Measurements from ENCODE around the gene IL13RA1. TPM values are rescaled to one million over a fixed set of nuclear protein-coding genes. Genes with fewer than 3 reads are reported as not detected.
"Not testable (repeated sequence)": the region's sequence is repeated elsewhere in the genome, so short reads cannot be mapped to it uniquely, and the experiment has no call there.

Gene IL13RA1
- total RNA-seq, 1 experiment from 2014 or later = 7.2 TPM

- no peak for DNase-seq (ENCODE audit: low spot score)
- intact Hi-C loops (cut with micrococcal nuclease; ENCODE audit: unreplicated experiment) = no loop called here
These were observed 3.3 kb downstream of the IL13RA1 start for GRCh38 chrX:118730500-118731247.

GRCh38 chrX:118732551-118732950, 5.1 kb downstream of the IL13RA1 start:
- H3K27ac ChIP-seq (ENCODE audit: low read depth, low read length, poor library complexity, severe bottlenecking); H3K9me3 ChIP-seq (ENCODE audit: low read depth, low read length, poor library complexity, severe bottlenecking); H3K27me3 ChIP-seq (replicated peaks; ENCODE audit: insufficient read depth, low read depth, low read length, poor library complexity); POLR2A ChIA-PET (ENCODE audit: low non-redundant PET); H3K36me3 ChIP-seq (ENCODE audit: insufficient read depth, low read length, poor library complexity, severe bottlenecking); H3K4me3 ChIP-seq (ENCODE audit: low read depth, low read length, poor library complexity, severe bottlenecking); intact Hi-C loops (cut with micrococcal nuclease; ENCODE audit: unreplicated experiment); CTCF ChIA-PET; H3K4me1 ChIP-seq (ENCODE audit: insufficient read depth, low read length, poor library complexity, severe bottlenecking); DNase-seq (ENCODE audit: low spot score); BruUV-seq (replicated peaks): not testable (repeated sequence)

More at GRCh38 chrX:118730500-118731247, 3.3 kb downstream of the IL13RA1 start:
- Histone ChIP-seq H3K36me3 (ENCODE audit: insufficient read depth, low read length, poor library complexity, severe bottlenecking) (no peaks in the 10 kb centered on the region), H3K27ac (ENCODE audit: low read depth, low read length, poor library complexity, severe bottlenecking) (no peak overlapping the region), H3K4me3 (ENCODE audit: low read depth, low read length, poor library complexity, severe bottlenecking) (no peak overlapping the region), H3K27me3 (replicated peaks; ENCODE audit: insufficient read depth, low read depth, low read length, poor library complexity) (no peaks in the 10 kb centered on the region), H3K9me3 (ENCODE audit: low read depth, low read length, poor library complexity, severe bottlenecking) (no peaks in the 10 kb centered on the region), H3K4me1 (ENCODE audit: insufficient read depth, low read length, poor library complexity, severe bottlenecking) (no peaks in the 10 kb centered on the region)
- TF ChIP-seq CTCF (conservative IDR thresholded peaks at IDR 0.05; ENCODE audit: low read depth, low read length) (no peak), EZH2 (IDR thresholded peaks at IDR 0.05; ENCODE audit: borderline replicate concordance, low read depth, low read length, poor library complexity, severe bottlenecking) (no peak)
- POLR2A ChIA-PET (ENCODE audit: low non-redundant PET) = no interaction called here
- no TSS peak for BruUV-seq (replicated peaks)
- CTCF ChIA-PET = interaction anchor here (1.0 kb wide), 1 partner anchor 15 kb away, joined by 3 read pairs; no protein-coding TSS in a partner anchor

- no peak overlapping the region for H3K4me3 ChIP-seq (ENCODE audit: low read depth, low read length, poor library complexity, severe bottlenecking)
- POLR2A ChIA-PET (ENCODE audit: low non-redundant PET) = no interaction called here
- no TSS peak for BruUV-seq (replicated peaks)
- TF ChIP-seq CTCF (conservative IDR thresholded peaks at IDR 0.05; ENCODE audit: low read depth, low read length) = no peak
- no peak for TF ChIP-seq EZH2 (IDR thresholded peaks at IDR 0.05; ENCODE audit: borderline replicate concordance, low read depth, low read length, poor library complexity, severe bottlenecking)
- H3K4me1 ChIP-seq (ENCODE audit: insufficient read depth, low read length, poor library complexity, severe bottlenecking) = no peaks in the 10 kb centered on the region
- intact Hi-C loops (cut with micrococcal nuclease; ENCODE audit: unreplicated experiment) = no loop called here
- H3K27ac ChIP-seq (ENCODE audit: low read depth, low read length, poor library complexity, severe bottlenecking) = no peak overlapping the region
- no peak for DNase-seq (ENCODE audit: low spot score)
- no peaks in the 10 kb centered on the region for H3K9me3 ChIP-seq (ENCODE audit: low read depth, low read length, poor library complexity, severe bottlenecking)
- no peaks in the 10 kb centered on the region for H3K27me3 ChIP-seq (replicated peaks; ENCODE audit: insufficient read depth, low read depth, low read length, poor library complexity)
- CTCF ChIA-PET = no interaction called here
- H3K36me3 ChIP-seq (ENCODE audit: insufficient read depth, low read length, poor library complexity, severe bottlenecking) = no peaks in the 10 kb centered on the region
These were observed 7.5 kb downstream of the IL13RA1 start for GRCh38 chrX:118734909-118735308.
